NT2/D1 (cell line): ENCODE data around the gene TNNC2.

ENCODE experiments used
- DNase-seq: peaks from one replicate; pipeline ENCODE4 v3.0.0-alpha.2; 2011; ENCODE audit warnings: low read depth, low spot score
- H3K27me3 ChIP-seq: 2 replicates; pipeline ENCODE4 v1.6.0; 2011; ENCODE audit warnings: mild to moderate bottlenecking; ENCODE audit not compliant: insufficient read length, insufficient read depth
- H3K36me3 ChIP-seq: 2 replicates; pipeline ENCODE4 v1.6.1; 2011; ENCODE audit warnings: mild to moderate bottlenecking, low read length, mixed read lengths; ENCODE audit not compliant: insufficient read depth, insufficient read length
- H3K4me1 ChIP-seq: 2 replicates; pipeline ENCODE4 v1.5.1; 2011; ENCODE audit not compliant: insufficient read depth, insufficient read length
- H3K4me3 ChIP-seq: 2 replicates; pipeline ENCODE4 v1.5.1; 2011; ENCODE audit warnings: low read depth; ENCODE audit not compliant: insufficient read length
- H3K9ac ChIP-seq: 2 replicates; pipeline ENCODE4 v1.6.0; 2011; ENCODE audit warnings: low read depth; ENCODE audit not compliant: insufficient read length
- H3K9me3 ChIP-seq: 2 replicates; pipeline ENCODE4 v1.5.1; 2011; ENCODE audit warnings: mild to moderate bottlenecking, low read length; ENCODE audit not compliant: insufficient read depth
- SUZ12 ChIP-seq: IDR thresholded peaks from 2 replicates; pipeline ENCODE4 v1.6.1; 2011; ENCODE audit not compliant: insufficient read length, insufficient read depth; ENCODE audit errors: extremely low read depth
- YY1 ChIP-seq: IDR thresholded peaks from 2 replicates; pipeline ENCODE4 v1.6.1; 2011; ENCODE audit not compliant: insufficient read length, insufficient read depth
- ZNF274 ChIP-seq: IDR thresholded peaks from 2 replicates; pipeline ENCODE4 v1.6.1; 2011; ENCODE audit warnings: mild to moderate bottlenecking, low read depth, low read length

TNNC2 gene

DNA sequence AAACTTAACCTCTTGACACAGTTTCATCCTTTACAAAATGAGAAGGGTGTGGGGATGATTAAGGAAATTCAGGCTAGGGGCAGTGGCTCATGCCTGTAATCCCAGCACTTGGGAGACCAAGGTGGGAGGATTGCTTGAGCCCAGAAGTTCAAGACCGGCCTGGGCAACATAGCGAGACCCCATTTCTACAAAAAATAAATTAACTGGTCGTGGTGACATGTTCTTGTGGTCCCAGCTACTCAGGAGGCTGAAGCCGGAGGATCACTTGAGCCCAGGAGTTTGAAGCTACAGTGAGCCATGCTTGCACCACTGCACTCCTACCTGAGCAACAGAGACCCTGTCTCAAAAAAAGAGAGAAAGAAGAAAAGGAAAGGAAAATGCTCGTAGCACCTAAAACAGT is 39.3 kb upstream of the TNNC2 start:
- TF ChIP-seq ZNF274 (no peak), SUZ12 (no peak), YY1 (no peak)
- DNase-seq: no peak
- Histone ChIP-seq H3K9me3 (no peaks in the 10 kb centered on the region), H3K9ac (no peak overlapping the region), H3K4me1 (no peaks in the 10 kb centered on the region), H3K4me3 (no peak overlapping the region), H3K36me3 (no peaks in the 10 kb centered on the region), H3K27me3 (no peaks in the 10 kb centered on the region)

DNA sequence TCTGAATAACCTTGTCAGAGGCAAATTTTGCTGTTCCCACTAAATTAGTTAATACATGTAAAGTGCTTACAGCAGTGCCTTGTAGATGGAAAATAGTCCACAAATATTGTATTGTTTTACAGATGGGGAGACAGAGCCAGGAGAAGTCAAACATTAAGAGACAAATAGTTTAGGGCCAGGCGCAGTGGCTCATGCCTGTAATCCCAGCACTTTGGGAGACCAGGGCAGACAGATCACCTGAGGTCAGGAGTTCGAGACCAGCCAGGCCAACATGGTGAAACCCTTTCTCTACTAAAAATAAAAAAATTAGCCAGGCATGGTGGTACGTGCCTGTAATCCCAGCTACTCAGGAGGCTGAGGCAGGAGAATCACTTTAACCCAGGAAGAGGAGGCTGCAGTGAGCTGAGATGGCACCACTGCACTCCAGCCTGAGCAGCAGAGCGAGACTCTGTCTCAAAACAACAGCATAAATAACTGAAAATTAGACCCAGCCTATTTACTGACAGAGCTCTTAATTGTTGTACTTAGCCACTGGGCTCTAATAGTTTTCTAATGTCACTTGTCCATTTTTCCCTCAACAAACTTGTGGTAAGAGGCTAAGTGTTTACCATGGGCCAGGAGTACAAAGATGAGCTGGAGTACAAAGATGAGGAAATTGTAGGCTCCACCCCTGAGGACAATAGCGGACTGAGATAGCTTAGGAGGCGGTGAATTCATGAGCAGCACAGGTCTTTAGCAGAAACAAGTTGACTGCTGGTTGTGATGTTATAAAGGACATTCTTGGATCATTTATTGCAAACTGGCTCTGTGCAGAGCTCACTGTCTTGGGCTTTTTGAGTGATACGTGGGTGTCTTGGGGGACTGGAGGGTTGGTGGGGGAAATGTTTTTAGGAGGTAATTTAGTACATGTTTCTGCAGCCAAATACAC is 36.7 kb upstream of the TNNC2 start:
- TF ChIP-seq YY1 (no peak), ZNF274 (no peak), SUZ12 (no peak)
- Histone ChIP-seq H3K27me3 (no peaks in the 10 kb centered on the region), H3K4me3 (no peak overlapping the region), H3K9me3 (no peaks in the 10 kb centered on the region), H3K4me1 (no peaks in the 10 kb centered on the region), H3K36me3 (no peaks in the 10 kb centered on the region), H3K9ac (no peak overlapping the region)
- no peak for DNase-seq

DNA sequence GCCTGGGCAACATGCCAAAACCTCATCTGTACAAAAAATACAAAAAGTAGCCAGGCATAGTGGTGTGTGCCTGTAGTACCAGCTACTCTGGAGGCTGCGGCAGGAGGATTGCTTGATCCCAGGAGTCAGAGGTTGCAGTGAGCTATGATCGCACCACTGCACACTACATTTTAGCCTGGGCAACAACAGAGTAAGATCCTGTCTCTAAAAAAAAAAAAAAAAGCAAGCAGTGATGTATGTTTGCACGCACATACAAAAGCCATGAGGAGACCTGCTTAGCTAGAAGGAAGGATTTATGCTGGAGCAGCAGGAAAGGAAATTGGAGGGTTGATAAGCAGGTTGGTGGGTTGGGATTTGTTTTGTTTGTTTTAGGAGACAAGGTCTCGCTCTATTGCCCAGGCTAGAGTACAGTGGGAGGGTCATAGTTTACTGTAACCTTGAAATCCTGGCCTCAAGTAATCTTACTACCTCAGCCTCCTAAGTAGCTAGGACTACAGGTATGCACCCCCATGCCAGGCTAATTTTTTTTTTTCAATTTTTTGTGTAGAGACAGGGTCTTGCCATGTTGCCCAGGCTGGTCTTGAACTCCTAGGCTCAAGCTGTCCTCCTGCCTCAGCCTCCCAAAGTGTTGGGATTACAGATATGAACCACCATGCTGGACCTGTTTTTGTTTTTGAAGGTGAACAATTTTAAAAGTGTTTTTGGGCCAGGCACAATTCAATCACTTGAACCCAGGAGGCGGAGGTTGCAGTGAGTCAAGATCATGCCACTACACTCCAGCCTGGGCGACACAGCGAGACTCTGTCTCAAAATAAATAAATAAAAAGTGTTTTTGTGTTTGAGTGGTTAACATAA is 34.3 kb upstream of the TNNC2 start:
- Histone ChIP-seq H3K4me1 (peaks cover 3% of the 10 kb centered on the region), H3K27me3 (no peaks in the 10 kb centered on the region), H3K36me3 (no peaks in the 10 kb centered on the region), H3K4me3 (no peak overlapping the region), H3K9ac (no peak overlapping the region), H3K9me3 (no peaks in the 10 kb centered on the region)
- DNase-seq: no peak
- TF ChIP-seq ZNF274: no peak
- TF ChIP-seq SUZ12: no peak
- TF ChIP-seq YY1: no peak

DNA sequence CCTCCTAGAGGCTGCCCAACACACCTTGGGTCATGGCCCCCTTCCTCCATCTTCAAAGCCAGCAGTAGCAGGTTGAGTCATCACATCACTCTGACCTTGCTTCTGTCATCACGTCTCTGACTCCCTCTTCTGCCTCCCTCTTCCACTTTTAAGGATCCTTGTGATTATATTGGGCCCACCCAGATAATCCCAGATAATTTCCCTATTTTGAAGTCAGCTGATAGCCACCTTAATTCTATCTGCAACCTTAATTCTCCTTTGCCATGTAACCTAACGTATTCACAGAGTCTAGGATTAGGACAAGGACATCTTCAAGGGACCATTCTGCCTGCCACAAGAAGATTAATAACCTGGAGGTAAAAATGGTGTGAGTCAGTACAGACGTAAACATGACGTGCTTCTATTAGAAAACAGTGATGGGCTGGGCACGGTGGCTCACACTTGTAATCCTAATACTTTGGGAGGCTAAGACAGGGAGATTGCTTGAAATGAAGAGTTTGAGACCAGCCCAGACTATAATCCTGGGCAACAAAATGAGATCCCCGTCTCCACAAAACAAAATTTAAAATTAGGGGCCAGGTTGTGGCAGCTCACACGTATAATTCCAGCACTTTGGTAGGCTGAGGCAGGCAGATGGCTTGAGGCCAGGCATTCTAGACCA is 33.6 kb upstream of the TNNC2 start:
- Histone ChIP-seq H3K4me3 (no peak overlapping the region), H3K9me3 (no peaks in the 10 kb centered on the region), H3K9ac (no peak overlapping the region), H3K27me3 (no peaks in the 10 kb centered on the region), H3K36me3 (peaks cover 4% of the 10 kb centered on the region), H3K4me1 (peaks cover 3% of the 10 kb centered on the region)
- TF ChIP-seq ZNF274: no peak
- no peak for TF ChIP-seq YY1
- TF ChIP-seq SUZ12: no peak
- DNase-seq: no peak

DNA sequence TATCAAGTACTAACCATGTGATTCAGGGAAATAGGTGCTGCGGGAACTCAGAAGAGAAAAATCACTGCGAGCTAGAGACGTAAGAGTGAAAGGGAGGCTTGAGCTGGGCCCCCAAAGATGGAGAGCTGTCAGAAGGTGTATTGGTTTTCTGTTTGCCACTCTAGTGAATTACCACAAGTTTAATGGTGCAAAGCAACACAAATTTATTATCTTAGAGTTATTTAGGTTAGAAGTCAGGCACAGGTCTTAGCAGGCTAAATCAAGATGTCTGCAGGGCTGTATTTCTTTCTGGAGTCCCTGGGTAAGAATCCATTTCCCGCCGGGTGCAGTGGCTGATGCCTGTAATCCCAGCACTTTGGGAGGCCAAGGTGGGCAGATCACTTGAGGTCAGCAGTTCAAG is 32.8 kb upstream of the TNNC2 start:
- Histone ChIP-seq H3K9me3 (no peaks in the 10 kb centered on the region), H3K9ac (no peak overlapping the region), H3K4me3 (no peak overlapping the region), H3K4me1 (peaks cover 6% of the 10 kb centered on the region), H3K27me3 (no peaks in the 10 kb centered on the region), H3K36me3 (peaks cover 8% of the 10 kb centered on the region)
- TF ChIP-seq YY1 (no peak), SUZ12 (no peak), ZNF274 (no peak)
- DNase-seq: no peak

DNA sequence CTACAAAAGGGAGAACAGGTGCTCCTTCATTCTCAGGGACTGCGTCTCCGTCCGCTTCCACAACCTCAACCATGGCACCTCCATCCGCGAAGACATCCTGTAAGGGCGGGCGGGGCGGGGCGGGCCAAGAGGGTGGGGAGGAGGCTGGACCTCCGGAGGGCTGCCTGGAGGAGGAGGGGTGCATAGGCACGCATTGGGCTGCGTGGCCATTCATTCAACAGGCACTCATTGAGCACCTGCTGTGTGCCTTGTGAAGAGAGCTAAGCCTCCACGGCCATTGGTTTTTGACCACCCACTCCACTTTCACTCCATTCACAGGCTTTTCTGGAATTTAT is 30.7 kb upstream of the TNNC2 start:
- H3K4me3 ChIP-seq: peak overlapping the region; percentile 85
- H3K9me3 ChIP-seq: no peaks in the 10 kb centered on the region
- peak overlapping the region; percentile 66 for H3K9ac ChIP-seq

More for the DNA sequence above, 30.7 kb upstream of the TNNC2 start:
- TF ChIP-seq SUZ12 (no peak), YY1 (no peak)
- H3K36me3 ChIP-seq: peaks cover 18% of the 10 kb centered on the region
- H3K4me1 ChIP-seq: peaks cover 12% of the 10 kb centered on the region
- no peak for DNase-seq
- H3K27me3 ChIP-seq: no peaks in the 10 kb centered on the region
